Small intestine (tissue), 4 donors: ENCODE measurements around the gene POFUT2. TPM values are rescaled to one million over a fixed set of nuclear protein-coding genes. Genes with fewer than 3 reads are reported as not detected.

Source experiments
- polyA plus RNA-seq, 4 donors: library from polyadenylated mRNA; stranded (reverse) in 3 of 4; unstranded in 1 of 4; fragments of 200-250 nt in 3 of 4; fragments of 120-200 nt in 1 of 4; gene quantifications; one replicate each; pipeline versions ENCODE4 v1.2.1 to v1.2.3, GENCODE V29; 2013
- donor health status: healthy with polysubstance abuse.
- donor health status: Bipolar disorder and iron deficiency.
- donor health status: healthy.

POFUT2 gene
- polyA plus RNA-seq, 4 donors = 13.5 to 34.4 (median 26.9) TPM

Other genes with a start within 250 kb of the POFUT2 start
- 1 to 10 TPM; 1.1 to 8.3 (median 3.8) TPM for gene ADARB1, start 213.3 kb downstream of the POFUT2 start, polyA plus RNA-seq
- gene COL18A1, start 117.3 kb upstream of the POFUT2 start, polyA plus RNA-seq = 10 to 100 TPM in 2 of 4 donors, 1 to 10 TPM in 2; 2.2 to 34.3 (median 16.5) TPM